Esophagus squamous epithelium (tissue), 4 donors: ENCODE data around the gene SCT.

Experiments
- CTCF ChIP-seq, 6 experiments: fragments of 450-650 bp in 4 of 6; fragments of 200-600 bp in 2 of 6; sonication (generic) in 2 of 6; IDR thresholded peaks; one replicate each; pipeline ENCODE4 v1.5.1; 2016 to 2019; ENCODE audit warnings: antibody characterized with exemption in 6 of 6, mild to moderate bottlenecking in 4 of 6, moderate library complexity in 4 of 6
- POLR2A ChIP-seq, 4 donors: fragments of 450-650 bp; IDR thresholded peaks; one replicate each; pipeline ENCODE4 v1.6.1; 2017; ENCODE audit warnings: antibody characterized with exemption in 4 of 4, mild to moderate bottlenecking in 4 of 4, moderate library complexity in 3 of 4

- TF ChIP-seq CTCF (IDR thresholded peaks at IDR 0.05) (no peak), POLR2A (IDR thresholded peaks at IDR 0.05) (no peak)
These were observed 28.2 kb upstream of the SCT start for GRCh38 chr11:655036-655726.
